IgD-negative memory B cell (primary cell): Measurements from ENCODE around the gene ATP2B2. TPM values are rescaled to one million over a fixed set of nuclear protein-coding genes. Genes with fewer than 3 reads are reported as not detected.

Experiments used
- H3K27ac Mint-ChIP-seq, 3 donors: one replicate each; pipeline ENCODE4 v1.8.0; 2020 to 2022; ENCODE audit warnings: mild to moderate bottlenecking in 3 of 3, mixed read lengths in 3 of 3, moderate library complexity in 1 of 3
- H3K27me3 Mint-ChIP-seq: one replicate; pipeline ENCODE4 v1.8.0; 2021; ENCODE audit warnings: mixed read lengths
- H3K36me3 Mint-ChIP-seq: one replicate; pipeline ENCODE4 v1.8.0; 2020; ENCODE audit warnings: mild to moderate bottlenecking, mixed read lengths
- H3K4me1 Mint-ChIP-seq, 3 donors: one replicate each; pipeline ENCODE4 v1.8.0; 2020 to 2022; ENCODE audit warnings: mixed read lengths in 3 of 3, mild to moderate bottlenecking in 1 of 3
- H3K4me3 Mint-ChIP-seq, 4 donors: one replicate each; pipeline ENCODE4 v1.8.0; 2020 to 2022; ENCODE audit warnings: mild to moderate bottlenecking in 4 of 4, mixed read lengths in 4 of 4, moderate library complexity in 3 of 4
- H3K9me3 Mint-ChIP-seq, 3 donors: one replicate each; pipeline ENCODE4 v1.8.0; 2020 to 2021; ENCODE audit warnings: mixed read lengths in 3 of 3, mild to moderate bottlenecking in 1 of 3
- polyA plus RNA-seq: library from polyadenylated mRNA; unstranded; fragments of 300-500 nt; fragmentation: Illumina TruSeq; gene quantifications from one replicate; pipeline ENCODE4 v1.2.3, GENCODE V29; 2021

ATP2B2 gene
- polyA plus RNA-seq, 1 donor from 2014 or later = not detected

DNA sequence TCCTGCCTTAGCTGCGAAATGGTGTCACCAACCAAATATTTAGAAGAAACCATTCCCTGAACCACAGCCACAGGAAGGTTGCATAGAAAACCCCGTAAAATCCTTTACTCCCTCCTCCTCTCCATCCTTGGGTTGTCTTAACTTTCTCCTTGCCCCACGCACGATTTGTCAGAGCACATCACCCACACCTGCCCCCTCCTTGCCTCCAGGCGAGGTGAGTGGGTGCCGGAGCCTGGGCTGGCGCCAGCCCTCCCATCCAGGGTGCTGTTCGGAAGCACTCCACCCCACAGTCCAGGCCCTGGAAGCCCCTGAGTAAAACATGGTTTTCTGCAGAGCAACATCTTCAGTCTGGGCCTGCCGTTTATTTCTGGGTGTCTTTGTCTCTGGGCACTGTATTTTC, 216.3 kb downstream of the ATP2B2 start:
- Mint-ChIP-seq H3K9me3 (no peaks in the 10 kb centered on the region), H3K36me3 (peaks cover 5% of the 10 kb centered on the region), H3K27ac (no peak overlapping the region), H3K4me1 (peaks cover 26 to 31% (median 28%) of the 10 kb centered on the region in 3 donors), H3K27me3 (no peaks in the 10 kb centered on the region), H3K4me3 (no peak overlapping the region)

DNA sequence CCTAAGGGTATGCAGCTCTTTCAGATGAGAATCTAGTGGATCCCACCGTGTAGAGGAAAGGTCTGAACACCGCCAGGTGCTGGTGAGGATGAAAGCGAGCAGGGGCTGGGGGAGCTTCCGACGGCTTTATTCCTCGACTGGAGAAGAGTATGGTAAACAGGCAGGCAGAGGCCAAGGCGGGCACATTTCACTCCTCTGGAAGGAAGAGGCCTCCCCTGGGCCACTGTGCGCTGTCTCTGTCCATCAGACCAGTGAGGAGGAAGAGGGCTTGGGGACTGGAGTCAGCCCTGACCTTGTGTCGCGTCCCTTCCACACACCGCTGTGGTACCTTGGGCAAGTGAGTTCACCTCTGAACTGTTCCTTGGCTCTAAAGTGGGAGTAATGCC, 216.8 kb downstream of the ATP2B2 start:
- H3K27me3 Mint-ChIP-seq = no peaks in the 10 kb centered on the region
- H3K9me3 Mint-ChIP-seq = no peaks in the 10 kb centered on the region
- peaks cover 23 to 31% (median 25%) of the 10 kb centered on the region in 3 donors for H3K4me1 Mint-ChIP-seq

DNA sequence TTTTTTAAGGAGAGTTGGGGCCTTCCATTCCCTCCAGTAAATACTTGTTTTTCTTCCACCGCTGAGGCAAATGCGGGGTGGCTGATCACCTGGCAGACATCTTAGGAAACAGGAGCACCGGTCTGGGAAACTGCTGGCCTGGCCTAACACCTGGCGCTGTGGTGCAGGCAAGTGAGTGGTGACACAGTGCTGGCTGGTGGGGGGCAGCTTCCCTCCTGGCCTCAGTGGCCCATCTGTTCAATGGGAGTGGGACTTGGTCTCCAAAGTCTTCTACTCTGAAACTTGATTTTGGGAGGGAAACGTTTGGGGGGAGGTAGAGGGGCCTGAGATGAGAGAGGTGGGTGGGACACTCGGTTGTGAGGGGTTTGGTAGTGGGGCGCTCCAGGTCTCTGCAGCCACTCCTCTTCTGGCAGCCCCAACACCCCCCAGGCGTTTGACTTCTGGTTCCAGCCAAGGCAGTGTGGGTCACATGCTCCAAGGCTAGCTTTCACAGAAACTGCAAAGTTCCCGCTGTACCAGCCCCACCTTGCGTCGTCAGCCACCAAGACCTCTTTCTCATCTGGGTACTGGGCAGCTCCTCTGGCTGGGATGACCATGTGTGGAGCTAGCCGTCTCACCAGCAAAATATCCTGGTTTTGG, 217.3 kb downstream of the ATP2B2 start:
- H3K4me3 Mint-ChIP-seq = no peak overlapping the region
- no peak overlapping the region for H3K27ac Mint-ChIP-seq
- H3K4me1 Mint-ChIP-seq = peaks cover 19 to 28% (median 20%) of the 10 kb centered on the region in 3 donors
- peaks cover 5% of the 10 kb centered on the region for H3K36me3 Mint-ChIP-seq
- H3K27me3 Mint-ChIP-seq = no peaks in the 10 kb centered on the region
- H3K9me3 Mint-ChIP-seq = no peaks in the 10 kb centered on the region

More for the DNA sequence above, 216.8 kb downstream of the ATP2B2 start:
- peaks cover 5% of the 10 kb centered on the region for H3K36me3 Mint-ChIP-seq
- H3K27ac Mint-ChIP-seq = peak overlapping the region in 1 of 3 donors; percentile 46
- no peak overlapping the region for H3K4me3 Mint-ChIP-seq

DNA sequence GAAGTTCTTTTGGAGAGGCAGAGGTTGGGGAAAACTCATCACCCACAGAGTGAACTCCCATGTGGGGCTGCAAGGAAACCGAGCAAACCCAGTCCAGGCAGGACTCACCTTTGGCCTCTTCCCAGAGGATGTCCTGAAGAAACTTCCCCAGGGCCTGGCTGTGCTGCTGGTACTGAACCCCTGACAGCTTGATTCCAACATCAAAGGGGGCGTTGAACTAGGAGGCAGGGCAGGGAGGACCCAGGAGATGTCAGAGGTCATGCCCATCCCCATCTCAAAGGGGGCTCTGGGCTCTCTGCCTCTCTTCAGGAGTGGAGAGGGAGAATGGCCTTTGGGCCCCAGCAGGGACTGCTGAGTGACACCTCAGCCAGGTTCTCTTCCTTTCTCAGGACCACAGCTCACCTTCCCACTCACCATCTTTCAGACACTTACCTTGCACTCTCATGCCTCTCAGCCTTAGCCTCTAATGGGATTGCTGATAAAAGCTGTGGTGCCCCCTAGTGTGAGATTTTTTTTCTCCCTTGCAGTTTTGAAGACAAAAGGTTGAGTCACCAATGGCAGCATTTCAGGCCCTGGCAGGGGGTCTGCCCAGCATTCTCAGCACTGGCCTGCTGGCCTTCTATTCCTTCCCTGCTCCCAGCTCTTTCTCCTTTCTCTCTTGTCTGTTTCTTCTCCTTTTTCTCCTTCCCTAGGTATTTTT, 218.6 kb downstream of the ATP2B2 start:
- Mint-ChIP-seq H3K27me3 (no peaks in the 10 kb centered on the region), H3K27ac (peak overlapping the region in 2 of 3 donors; percentile 42 to 49), H3K4me3 (peak overlapping the region in 1 of 4 donors; percentile 63), H3K4me1 (peaks cover 11 to 15% (median 14%) of the 10 kb centered on the region in 3 donors), H3K36me3 (peaks cover 8% of the 10 kb centered on the region), H3K9me3 (no peaks in the 10 kb centered on the region)

GRCh38 chr3:10286133-10286524, 219.3 kb downstream of the ATP2B2 start:
- peaks cover 8% of the 10 kb centered on the region for H3K36me3 Mint-ChIP-seq
- H3K9me3 Mint-ChIP-seq = no peaks in the 10 kb centered on the region
- H3K4me3 Mint-ChIP-seq = no peak overlapping the region
- H3K4me1 Mint-ChIP-seq = peaks cover 8 to 14% (median 13%) of the 10 kb centered on the region in 3 donors
- H3K27ac Mint-ChIP-seq = peak overlapping the region in 2 of 3 donors; percentile 39 to 90
- no peaks in the 10 kb centered on the region for H3K27me3 Mint-ChIP-seq

DNA sequence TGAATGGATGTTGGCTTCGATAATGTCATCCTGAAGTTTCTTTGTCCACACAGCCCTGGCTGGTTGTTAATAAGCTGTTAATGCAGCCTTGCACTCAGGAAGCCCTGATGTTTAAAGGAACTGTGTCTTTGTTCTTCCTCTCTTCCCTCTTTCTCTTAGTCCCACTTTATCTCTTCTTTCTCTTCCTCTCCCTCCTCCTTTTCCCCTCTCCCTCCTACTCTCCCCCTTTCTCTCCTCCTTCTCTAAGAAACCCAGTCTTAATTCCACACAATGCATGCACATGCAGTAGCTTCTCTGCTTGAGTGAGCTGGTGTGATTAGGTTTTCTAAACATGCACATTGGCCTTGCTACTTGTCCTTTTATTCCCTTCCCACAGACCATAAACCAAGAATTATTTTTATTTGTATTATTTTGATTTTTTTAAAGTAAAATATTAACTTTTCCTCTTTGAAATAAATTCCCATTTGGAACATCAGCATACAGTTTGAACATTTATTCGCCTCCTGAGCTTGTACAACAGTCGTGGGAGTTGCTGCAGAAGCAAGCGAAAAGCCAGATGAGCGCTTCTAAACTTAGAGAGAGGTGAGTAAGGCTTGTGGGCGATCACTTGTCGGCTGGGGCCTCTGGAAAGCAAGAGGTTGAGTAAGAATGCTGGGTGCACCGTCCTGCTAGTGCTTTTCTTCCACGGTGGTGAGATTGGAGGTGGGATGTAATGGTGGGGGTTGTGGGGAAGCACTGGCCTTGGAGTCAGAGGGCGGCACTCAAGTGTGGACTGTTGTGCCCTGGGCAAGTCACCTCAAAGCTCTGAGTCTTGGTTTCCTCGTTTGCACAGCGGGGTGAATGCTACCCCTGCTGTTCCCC, 219.9 kb downstream of the ATP2B2 start:
- no peak overlapping the region for H3K4me3 Mint-ChIP-seq
- H3K36me3 Mint-ChIP-seq = peaks cover 8% of the 10 kb centered on the region
- H3K9me3 Mint-ChIP-seq = no peaks in the 10 kb centered on the region
- H3K4me1 Mint-ChIP-seq = peaks cover 8 to 14% (median 13%) of the 10 kb centered on the region in 3 donors
- no peaks in the 10 kb centered on the region for H3K27me3 Mint-ChIP-seq
- peak overlapping the region in 2 of 3 donors; percentile 39 to 90 for H3K27ac Mint-ChIP-seq

DNA sequence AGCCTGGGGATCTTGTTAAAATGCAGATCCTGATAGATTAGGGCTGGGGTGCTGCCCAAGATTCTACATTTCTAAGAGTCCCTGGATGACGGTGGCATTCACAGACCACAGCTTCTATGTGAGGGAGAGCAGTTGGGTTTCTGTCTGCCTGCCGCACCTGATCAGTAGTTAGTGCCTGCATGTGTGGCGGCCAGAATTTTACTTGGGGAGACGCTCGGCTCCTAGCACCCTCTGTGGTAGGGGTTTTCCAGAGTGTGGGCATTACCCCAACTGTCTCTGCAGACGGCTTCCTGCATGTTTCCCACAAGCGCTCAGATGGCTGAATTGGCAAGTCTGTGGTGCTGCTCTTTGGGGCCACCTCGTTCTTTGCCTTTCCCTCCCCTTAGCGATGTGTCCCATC, 220.9 kb downstream of the ATP2B2 start:
- Mint-ChIP-seq H3K4me3 (no peak overlapping the region), H3K27ac (peak overlapping the region; percentile 39 to 73 (median 64)), H3K4me1 (peaks cover 8 to 14% (median 13%) of the 10 kb centered on the region in 3 donors), H3K36me3 (peaks cover 8% of the 10 kb centered on the region), H3K9me3 (no peaks in the 10 kb centered on the region), H3K27me3 (no peaks in the 10 kb centered on the region)

GRCh38 chr3:10283638-10284037, 221.7 kb downstream of the ATP2B2 start:
- peaks cover 8% of the 10 kb centered on the region for H3K36me3 Mint-ChIP-seq
- no peaks in the 10 kb centered on the region for H3K9me3 Mint-ChIP-seq
- no peaks in the 10 kb centered on the region for H3K27me3 Mint-ChIP-seq
- peak overlapping the region in 1 of 3 donors; percentile 73 for H3K27ac Mint-ChIP-seq
- no peak overlapping the region for H3K4me3 Mint-ChIP-seq
- H3K4me1 Mint-ChIP-seq = peaks cover 8 to 14% (median 13%) of the 10 kb centered on the region in 3 donors

GRCh38 chr3:10281951-10282350, 223.4 kb downstream of the ATP2B2 start:
- Mint-ChIP-seq H3K36me3 (peaks cover 9% of the 10 kb centered on the region), H3K4me1 (peaks cover 11 to 13% (median 11%) of the 10 kb centered on the region in 3 donors), H3K27ac (no peak overlapping the region), H3K4me3 (no peak overlapping the region), H3K27me3 (no peaks in the 10 kb centered on the region), H3K9me3 (no peaks in the 10 kb centered on the region)

DNA sequence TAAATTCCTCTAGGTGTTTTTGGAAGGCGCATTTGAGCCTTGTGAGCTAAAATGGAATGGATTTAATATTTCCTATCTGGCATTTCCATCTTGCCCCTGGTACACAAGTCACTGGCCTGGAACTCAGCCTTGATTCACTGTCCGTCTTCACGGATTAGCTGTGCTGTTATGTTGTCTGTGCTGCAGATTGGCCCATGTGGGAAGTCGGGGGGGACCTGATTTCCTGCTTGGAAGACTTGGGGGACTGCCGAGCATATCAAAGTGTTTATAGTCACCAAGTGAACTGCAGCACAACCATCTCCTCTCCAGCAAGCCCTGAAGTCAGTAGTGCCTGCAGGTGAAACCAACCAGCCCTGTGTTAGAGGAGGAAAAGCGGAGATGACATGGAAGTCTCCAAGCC, 224.8 kb downstream of the ATP2B2 start:
- no peaks in the 10 kb centered on the region for H3K27me3 Mint-ChIP-seq

GRCh38 chr3:10280177-10280529, 225.2 kb downstream of the ATP2B2 start:
- Mint-ChIP-seq H3K4me3 (no peak overlapping the region), H3K27me3 (no peaks in the 10 kb centered on the region), H3K36me3 (peaks cover 6% of the 10 kb centered on the region), H3K9me3 (no peaks in the 10 kb centered on the region), H3K27ac (no peak overlapping the region), H3K4me1 (peaks cover 8 to 13% (median 11%) of the 10 kb centered on the region in 3 donors)

More for the DNA sequence above, 224.8 kb downstream of the ATP2B2 start:
- Mint-ChIP-seq H3K4me1 (peaks cover 10 to 13% (median 11%) of the 10 kb centered on the region in 3 donors), H3K36me3 (peaks cover 6% of the 10 kb centered on the region), H3K9me3 (no peaks in the 10 kb centered on the region), H3K27ac (no peak overlapping the region), H3K4me3 (no peak overlapping the region)

GRCh38 chr3:10279384-10280176, 225.8 kb downstream of the ATP2B2 start:
- Mint-ChIP-seq H3K4me3 (peak overlapping the region in 1 of 4 donors; percentile 5), H3K27me3 (no peaks in the 10 kb centered on the region), H3K9me3 (no peaks in the 10 kb centered on the region), H3K36me3 (peaks cover 6% of the 10 kb centered on the region), H3K4me1 (peaks cover 5 to 11% (median 10%) of the 10 kb centered on the region in 3 donors), H3K27ac (peak overlapping the region in 1 of 3 donors; percentile 53)

GRCh38 chr3:10278501-10278900, 226.9 kb downstream of the ATP2B2 start:
- Mint-ChIP-seq H3K9me3 (no peaks in the 10 kb centered on the region), H3K4me3 (no peak overlapping the region), H3K4me1 (peaks cover 10 to 14% (median 12%) of the 10 kb centered on the region in 3 donors), H3K27me3 (no peaks in the 10 kb centered on the region), H3K27ac (peak overlapping the region in 1 of 3 donors; percentile 39), H3K36me3 (peaks cover 6% of the 10 kb centered on the region)

DNA sequence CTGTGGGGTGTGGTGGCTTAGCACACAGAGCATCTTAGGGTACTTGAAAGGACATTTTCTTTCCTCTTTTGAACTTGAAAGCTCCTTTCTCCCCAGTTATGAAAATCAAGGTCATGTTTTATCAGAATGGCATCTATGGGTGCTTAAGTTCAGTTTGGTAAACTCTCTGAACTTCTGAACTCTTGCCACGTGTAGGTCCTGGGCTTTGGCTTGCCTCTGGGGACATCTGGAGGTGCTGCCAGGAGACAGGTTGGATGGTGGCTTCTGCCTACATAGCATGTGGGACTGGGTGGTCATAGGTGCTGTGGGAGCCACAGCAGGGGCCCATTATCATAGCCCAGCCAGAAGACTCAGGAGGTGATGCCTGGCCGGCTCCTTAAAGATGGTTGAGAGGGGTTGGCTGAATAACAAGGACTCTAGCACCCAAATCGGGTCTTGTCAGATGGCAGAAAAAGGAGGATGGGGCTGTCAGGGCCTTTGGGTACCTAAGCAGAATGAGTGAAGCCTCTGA, 228.2 kb downstream of the ATP2B2 start:
- H3K4me1 Mint-ChIP-seq = peaks cover 17 to 21% (median 20%) of the 10 kb centered on the region in 3 donors
- H3K27ac Mint-ChIP-seq = no peak overlapping the region

More for the DNA sequence above, 228.2 kb downstream of the ATP2B2 start:
- Mint-ChIP-seq H3K27me3 (no peaks in the 10 kb centered on the region), H3K36me3 (peaks cover 6% of the 10 kb centered on the region), H3K4me3 (no peak overlapping the region), H3K9me3 (no peaks in the 10 kb centered on the region)
